ENCODE data around the gene CHST15.

The CHST15 gene

GRCh38 chr10:124076148-124076733, 17.2 kb downstream of the CHST15 start:
- Mint-ChIP-seq H3K4me3 (no peak overlapping the region), H3K4me1 (peaks cover 92% of the 10 kb centered on the region), H3K36me3 (ENCODE audit: low read depth) (no peaks in the 10 kb centered on the region), H3K27ac (no peak overlapping the region), H3K27me3 (ENCODE audit: low read depth, poor library complexity) (peaks cover 8% of the 10 kb centered on the region), H3K9me3 (no peaks in the 10 kb centered on the region)
- TF ChIP-seq CTCF (IDR thresholded peaks at IDR 0.05), result no peak
- peak; percentile 38 for DNase-seq

GRCh38 chr10:124075231-124075955, 18.0 kb downstream of the CHST15 start:
- no peaks in the 10 kb centered on the region for H3K36me3 Mint-ChIP-seq (ENCODE audit: low read depth)
- H3K4me3 Mint-ChIP-seq, result peak overlapping the region; percentile 48
- peaks cover 11% of the 10 kb centered on the region for H3K27me3 Mint-ChIP-seq (ENCODE audit: low read depth, poor library complexity)
- H3K9me3 Mint-ChIP-seq, result no peaks in the 10 kb centered on the region
- H3K4me1 Mint-ChIP-seq, result peaks cover 87% of the 10 kb centered on the region
- H3K27ac Mint-ChIP-seq, result peak overlapping the region; percentile 92
- no peak for DNase-seq
- no peak for TF ChIP-seq CTCF (IDR thresholded peaks at IDR 0.05)

GRCh38 chr10:124074501-124075109, 18.8 kb downstream of the CHST15 start:
- no peak for TF ChIP-seq CTCF (IDR thresholded peaks at IDR 0.05)
- peaks cover 84% of the 10 kb centered on the region for H3K4me1 Mint-ChIP-seq
- peak overlapping the region; percentile 10 for H3K27ac Mint-ChIP-seq
- H3K36me3 Mint-ChIP-seq (ENCODE audit: low read depth), result no peaks in the 10 kb centered on the region
- no peak for DNase-seq
- peaks cover 11% of the 10 kb centered on the region for H3K27me3 Mint-ChIP-seq (ENCODE audit: low read depth, poor library complexity)
- no peaks in the 10 kb centered on the region for H3K9me3 Mint-ChIP-seq
- H3K4me3 Mint-ChIP-seq, result peak overlapping the region; percentile 48

GRCh38 chr10:124073978-124074377, 19.4 kb downstream of the CHST15 start:
- peak overlapping the region; percentile 85 for H3K27ac Mint-ChIP-seq
- no peak for DNase-seq
- peaks cover 11% of the 10 kb centered on the region for H3K27me3 Mint-ChIP-seq (ENCODE audit: low read depth, poor library complexity)
- no peaks in the 10 kb centered on the region for H3K9me3 Mint-ChIP-seq
- TF ChIP-seq CTCF (IDR thresholded peaks at IDR 0.05), result no peak
- H3K4me1 Mint-ChIP-seq, result peaks cover 84% of the 10 kb centered on the region
- H3K4me3 Mint-ChIP-seq, result no peak overlapping the region
- no peaks in the 10 kb centered on the region for H3K36me3 Mint-ChIP-seq (ENCODE audit: low read depth)

GRCh38 chr10:124072541-124072940, 20.9 kb downstream of the CHST15 start:
- Mint-ChIP-seq H3K4me3 (no peak overlapping the region), H3K4me1 (peaks cover 80% of the 10 kb centered on the region), H3K9me3 (no peaks in the 10 kb centered on the region), H3K27me3 (ENCODE audit: low read depth, poor library complexity) (peaks cover 11% of the 10 kb centered on the region), H3K36me3 (ENCODE audit: low read depth) (no peaks in the 10 kb centered on the region), H3K27ac (no peak overlapping the region)
- no peak for TF ChIP-seq CTCF (IDR thresholded peaks at IDR 0.05)
- no peak for DNase-seq

All from nephron progenitor cell (in vitro differentiated cells).